KOPT-K1 (cell line): ENCODE measurements around the gene TXNRD2.
"Not testable (repeated sequence)": the region's sequence is repeated elsewhere in the genome, so short reads cannot be mapped to it uniquely, and the experiment has no call there.

Source experiments
- H3K27ac ChIP-seq: fragments of 200-600 bp; sonication (generic); 2 replicates; pipeline ENCODE4 v1.5.1; 2016; ENCODE audit warnings: antibody characterized with exemption, mild to moderate bottlenecking, low read depth, low read length; ENCODE audit not compliant: poor library complexity, severe bottlenecking
- H3K36me3 ChIP-seq: fragments of 200-600 bp; sonication (generic); 2 replicates; pipeline ENCODE4 v1.5.1; 2017; ENCODE audit warnings: antibody characterized with exemption, mild to moderate bottlenecking, low read length, moderate library complexity; ENCODE audit not compliant: insufficient read depth
- H3K9me3 ChIP-seq: fragments of 200-600 bp; sonication (generic); 2 replicates; pipeline ENCODE4 v1.5.1; 2017; ENCODE audit warnings: antibody characterized with exemption, low read length, mild to moderate bottlenecking; ENCODE audit not compliant: insufficient read depth, poor library complexity, severe bottlenecking

The TXNRD2 gene

DNA sequence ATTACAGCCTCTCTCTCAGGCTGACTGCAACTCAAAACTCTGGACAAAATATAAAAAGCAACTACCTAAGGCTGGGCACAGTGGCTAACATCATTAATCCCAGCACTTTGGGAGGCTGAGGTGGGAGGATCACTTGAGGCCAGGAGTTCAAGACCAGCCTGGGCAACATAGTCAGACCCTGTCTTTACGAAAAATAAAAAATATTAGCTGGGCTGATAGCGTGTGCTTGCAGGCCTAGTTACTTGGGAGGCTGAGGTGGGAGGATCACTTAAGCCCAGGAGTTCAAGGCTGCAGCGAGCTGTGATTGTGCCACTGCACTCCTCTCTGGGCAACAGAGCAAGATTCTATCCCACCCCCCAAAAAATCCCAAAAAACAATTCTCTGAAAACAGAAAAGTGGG lies 109.6 kb downstream of the TXNRD2 start:
- peak overlapping the region; percentile 26 for H3K27ac ChIP-seq
- not testable (repeated sequence) for H3K9me3 ChIP-seq, H3K36me3 ChIP-seq

DNA sequence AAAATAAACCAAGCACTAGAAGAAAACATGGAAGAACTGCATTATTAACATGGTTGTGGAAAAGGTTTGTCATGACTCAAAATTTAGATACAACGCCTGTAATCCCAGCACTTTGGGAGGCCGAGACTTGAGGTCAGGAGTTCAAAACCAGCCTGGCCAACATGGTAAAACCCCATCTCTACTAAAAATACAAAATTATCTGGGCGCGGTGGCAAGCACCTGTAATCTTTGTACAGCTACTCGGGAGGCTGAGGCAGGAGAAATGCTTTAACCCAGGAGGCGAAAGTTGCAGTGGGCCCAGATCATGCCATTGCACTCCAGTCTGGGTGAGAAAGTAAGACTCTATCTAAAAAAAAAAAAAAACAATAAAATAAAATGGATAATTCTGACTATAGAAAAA lies 110.6 kb downstream of the TXNRD2 start:
- no peaks in the 10 kb centered on the region for H3K36me3 ChIP-seq
- H3K27ac ChIP-seq = no peak overlapping the region
- no peaks in the 10 kb centered on the region for H3K9me3 ChIP-seq

DNA sequence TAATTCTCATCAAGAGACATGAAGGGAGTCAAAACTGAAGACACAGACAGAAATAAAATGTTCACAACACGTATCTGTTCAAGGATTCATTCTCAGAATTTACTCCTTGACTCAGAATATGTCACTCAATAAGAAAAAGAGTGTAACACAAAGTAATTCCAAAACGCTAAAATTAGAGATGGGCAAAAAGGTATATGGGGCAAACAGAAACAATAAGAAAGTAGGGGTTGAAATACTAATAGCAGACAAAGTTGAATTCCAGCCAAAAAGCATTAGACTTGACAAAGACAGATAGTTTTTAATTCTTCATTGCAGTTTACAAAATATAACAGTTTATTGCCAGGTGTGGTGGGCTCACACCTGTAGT lies 113.6 kb downstream of the TXNRD2 start:
- H3K27ac ChIP-seq = no peak overlapping the region
- no peaks in the 10 kb centered on the region for H3K36me3 ChIP-seq

DNA sequence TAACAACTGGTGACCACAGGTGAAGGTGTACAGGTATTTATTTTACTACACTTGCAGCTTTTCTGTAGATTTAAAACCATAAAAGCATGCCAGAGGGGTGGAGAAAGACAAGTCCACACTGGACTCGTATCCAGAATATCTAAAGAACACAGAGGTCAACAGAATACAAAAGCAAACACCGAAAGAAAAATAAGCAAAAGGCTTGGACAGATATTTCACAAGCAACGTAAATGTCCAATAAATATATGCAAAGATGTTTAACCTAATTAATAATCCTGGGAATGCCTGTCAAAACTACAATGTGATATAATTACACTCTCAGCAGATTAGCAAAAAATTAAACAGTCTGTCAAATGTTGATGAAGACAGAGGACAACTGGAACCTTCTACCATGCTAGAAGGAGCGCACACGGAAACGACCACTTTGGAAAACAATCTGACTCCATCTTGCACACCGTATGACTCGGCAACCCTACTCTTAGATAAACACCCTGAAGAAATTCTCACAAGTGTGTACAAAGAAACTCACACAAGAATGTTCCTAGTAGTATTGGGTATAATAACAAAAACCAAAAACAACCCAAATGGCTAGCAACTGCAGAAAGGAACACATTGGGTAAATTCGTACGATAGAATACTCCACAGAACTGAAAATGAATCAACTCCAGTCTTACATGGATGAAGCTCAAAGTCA lies 114.1 kb downstream of the TXNRD2 start:
- H3K36me3 ChIP-seq = no peaks in the 10 kb centered on the region
- no peak overlapping the region for H3K27ac ChIP-seq
- H3K9me3 ChIP-seq = no peaks in the 10 kb centered on the region

More for the DNA sequence above, 113.6 kb downstream of the TXNRD2 start:
- no peaks in the 10 kb centered on the region for H3K9me3 ChIP-seq

DNA sequence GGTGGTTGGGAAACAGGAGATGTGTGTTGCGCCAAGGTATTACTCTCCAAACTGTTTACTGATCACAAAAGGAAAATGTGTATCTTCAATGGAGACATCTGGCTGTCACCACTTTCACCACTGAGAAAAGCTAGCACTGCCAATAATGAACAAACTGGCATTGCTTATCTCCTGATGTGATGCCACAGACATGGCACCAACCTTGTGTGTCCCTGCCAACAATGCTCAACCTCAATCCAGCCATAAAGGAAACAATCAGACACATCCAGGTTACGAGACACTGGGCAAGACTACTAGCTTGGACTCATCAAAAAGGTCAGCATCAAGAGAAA lies 115.0 kb downstream of the TXNRD2 start:
- H3K9me3 ChIP-seq = no peaks in the 10 kb centered on the region
- no peaks in the 10 kb centered on the region for H3K36me3 ChIP-seq
- no peak overlapping the region for H3K27ac ChIP-seq

DNA sequence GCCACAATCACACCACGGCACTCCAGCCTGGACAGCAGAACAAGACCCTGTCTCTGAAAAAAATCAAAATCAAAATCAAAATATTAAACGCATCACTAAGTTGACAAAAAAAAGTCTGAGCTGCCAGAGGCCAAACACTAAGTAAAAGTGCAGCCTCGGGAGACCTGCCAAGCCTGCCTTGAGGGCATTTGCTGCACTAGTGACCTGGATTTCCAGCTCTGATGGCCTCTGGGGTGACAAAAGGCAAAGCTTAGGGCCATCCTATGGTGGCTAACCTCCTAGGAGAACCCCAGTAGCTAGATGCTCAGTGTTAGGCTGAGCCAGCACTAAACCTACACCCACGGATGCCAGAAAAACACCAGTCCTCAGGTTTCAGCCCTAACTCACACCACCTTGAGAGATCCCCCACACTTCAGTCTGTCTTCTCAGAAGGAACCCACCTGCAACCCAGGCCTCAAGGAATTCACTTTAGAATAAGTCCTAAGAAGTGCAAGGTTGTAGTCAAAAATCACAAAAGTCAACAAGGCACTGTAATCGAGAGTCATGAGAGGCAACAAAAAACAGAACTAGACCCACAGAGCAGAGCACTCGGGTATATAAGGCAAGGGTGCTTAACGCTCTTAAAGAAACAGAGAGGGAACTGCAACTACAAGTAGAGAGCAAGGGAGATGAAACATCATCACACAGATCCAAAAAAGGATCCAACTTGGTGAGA lies 115.6 kb downstream of the TXNRD2 start:
- Histone ChIP-seq H3K36me3 (no peaks in the 10 kb centered on the region), H3K27ac (no peak overlapping the region), H3K9me3 (no peaks in the 10 kb centered on the region)
